SK-N-MC (cell line): ENCODE results near the gene RAB11B.
"Not testable (repeated sequence)": the region's sequence is repeated elsewhere in the genome, so short reads cannot be mapped to it uniquely, and the experiment has no call there.

Source experiments
- DNase-seq: peaks from one replicate; pipeline ENCODE4 v3.0.0-alpha.2; 2011; ENCODE audit warnings: low read depth, low spot score
- H3K27ac ChIP-seq: fragments of 200-600 bp; sonication (generic); 2 replicates; pipeline ENCODE4 v1.5.1; 2016; ENCODE audit warnings: mixed run types
- H3K36me3 ChIP-seq: fragments of 200-600 bp; sonication (generic); 2 replicates; pipeline ENCODE4 v1.6.1; 2017; ENCODE audit warnings: antibody characterized with exemption, low read length, mixed read lengths; ENCODE audit not compliant: insufficient read depth
- H3K4me3 ChIP-seq: fragments of 200-600 bp; sonication (generic); 2 replicates; pipeline ENCODE4 v1.5.1; 2016
- H3K9ac ChIP-seq: fragments of 200-600 bp; sonication (generic); 2 replicates; pipeline ENCODE4 v1.8.0; 2017; ENCODE audit warnings: mixed run types, mixed read lengths; ENCODE audit not compliant: insufficient read length
- H3K9me3 ChIP-seq: fragments of 200-600 bp; sonication (generic); 2 replicates; pipeline ENCODE4 v1.6.1; 2017; ENCODE audit warnings: low read depth, mild to moderate bottlenecking, antibody characterized with exemption, low read length, moderate library complexity, mixed read lengths
- EZH2 ChIP-seq: fragments of 200-600 bp; sonication (generic); IDR thresholded peaks from one replicate; pipeline ENCODE4 v1.6.1; 2017; ENCODE audit warnings: antibody characterized with exemption
- FOXP2 ChIP-seq: optimal IDR thresholded peaks from 2 replicates; pipeline ENCODE3; 2011; ENCODE audit warnings: mild to moderate bottlenecking, moderate library complexity; ENCODE audit not compliant: insufficient read depth; ENCODE audit errors: extremely low read length, control extremely low read depth
- POLR2AphosphoS5 ChIP-seq: IDR thresholded peaks from 2 replicates; pipeline ENCODE4 v1.6.1; 2012; ENCODE audit warnings: mild to moderate bottlenecking, low read depth, low read length, borderline replicate concordance

The RAB11B gene

DNA sequence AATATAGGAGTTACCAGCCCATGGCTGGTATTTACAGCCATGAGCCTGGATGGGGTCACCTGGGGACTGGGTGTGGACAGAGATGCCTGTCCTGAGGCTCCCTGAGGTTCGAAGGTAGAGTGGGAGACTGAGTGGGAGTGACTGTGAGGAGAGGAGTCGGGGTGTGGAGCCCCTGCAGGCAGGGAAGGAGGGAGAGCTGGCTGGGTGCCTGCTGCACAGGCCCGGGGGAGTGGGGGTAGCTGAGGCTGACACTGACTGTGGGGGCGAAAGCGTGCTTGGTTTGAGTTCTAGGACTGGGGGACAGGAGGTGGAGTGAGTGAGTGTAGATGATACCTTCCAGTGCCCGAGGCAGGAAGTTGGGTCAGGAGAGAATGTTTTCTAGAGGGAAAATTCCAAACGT, 7.1 kb downstream of the RAB11B start:
- Histone ChIP-seq H3K4me3 (no peak overlapping the region), H3K9ac (peak overlapping the region; percentile 24), H3K9me3 (no peaks in the 10 kb centered on the region), H3K27ac (peak overlapping the region; percentile 44; the same call in 1 of the 2 replicates), H3K36me3 (no peaks in the 10 kb centered on the region; the same call in 1 of the 2 replicates)
- DNase-seq, result no peak
- TF ChIP-seq POLR2AphosphoS5 (no peak), EZH2 (no peak), FOXP2 (no peak)

DNA sequence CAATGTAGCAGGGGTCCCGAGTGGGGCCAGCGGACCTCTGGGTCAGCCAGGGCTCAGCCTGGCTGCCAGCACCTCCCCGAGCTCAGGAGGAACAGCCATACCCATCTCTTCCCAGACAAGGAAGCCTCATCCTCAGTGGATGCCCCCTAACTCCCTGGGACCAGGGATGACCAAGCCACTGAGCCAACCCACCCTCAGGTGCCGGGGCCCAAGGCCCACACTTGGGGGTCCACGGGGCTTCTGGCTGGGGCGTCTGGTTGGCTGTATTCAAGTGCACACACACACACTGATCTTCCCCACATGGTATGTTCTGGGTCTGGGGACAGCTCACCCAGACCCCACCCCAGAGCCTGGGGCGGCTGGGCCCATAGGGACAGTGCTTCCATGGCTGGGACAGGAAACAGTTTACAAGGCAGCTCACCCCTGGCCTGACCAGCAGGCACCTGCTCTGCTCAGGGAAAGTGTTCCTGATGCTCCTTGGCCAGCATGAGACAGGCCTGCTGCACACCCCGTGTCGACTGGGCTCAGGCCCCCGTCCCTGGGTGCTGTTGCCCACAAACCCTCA, 7.7 kb downstream of the RAB11B start:
- Histone ChIP-seq H3K27ac (peak overlapping the region; percentile 44; the same call in 1 of the 2 replicates), H3K36me3 (no peaks in the 10 kb centered on the region; the same call in 1 of the 2 replicates), H3K4me3 (no peak overlapping the region), H3K9ac (no peak overlapping the region), H3K9me3 (no peaks in the 10 kb centered on the region)
- no peak for TF ChIP-seq FOXP2
- TF ChIP-seq EZH2, result no peak
- TF ChIP-seq POLR2AphosphoS5, result no peak
- no peak for DNase-seq

DNA sequence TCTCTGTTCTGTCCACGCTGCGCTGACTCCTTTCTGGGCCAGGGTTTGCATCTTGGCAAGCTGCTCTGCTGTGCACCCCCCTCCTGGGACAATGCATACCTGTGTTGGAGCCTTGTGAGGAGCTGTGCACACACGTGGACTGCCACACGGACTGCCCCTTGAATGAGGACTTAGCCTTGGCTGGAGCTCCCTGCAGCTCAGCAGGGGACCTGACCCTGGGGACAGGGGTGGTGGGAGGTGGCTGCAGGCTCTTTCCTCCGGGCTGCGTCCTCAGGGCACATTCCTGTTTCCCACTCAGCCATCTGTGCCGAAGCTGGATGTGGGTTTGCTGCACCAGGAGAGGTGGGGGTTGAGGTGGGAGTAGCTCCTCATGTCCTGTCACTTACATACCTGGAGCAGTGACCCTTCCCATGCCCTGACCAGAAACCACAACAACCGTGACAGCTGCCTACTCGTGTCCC, 8.2 kb downstream of the RAB11B start:
- H3K9me3 ChIP-seq, result no peaks in the 10 kb centered on the region
- H3K36me3 ChIP-seq, result no peaks in the 10 kb centered on the region; the same call in 1 of the 2 replicates
- DNase-seq, result no peak
- H3K9ac ChIP-seq, result no peak overlapping the region
- H3K4me3 ChIP-seq, result no peak overlapping the region
- H3K27ac ChIP-seq, result no peak overlapping the region
- TF ChIP-seq EZH2, result no peak
- no peak for TF ChIP-seq FOXP2
- no peak for TF ChIP-seq POLR2AphosphoS5

DNA sequence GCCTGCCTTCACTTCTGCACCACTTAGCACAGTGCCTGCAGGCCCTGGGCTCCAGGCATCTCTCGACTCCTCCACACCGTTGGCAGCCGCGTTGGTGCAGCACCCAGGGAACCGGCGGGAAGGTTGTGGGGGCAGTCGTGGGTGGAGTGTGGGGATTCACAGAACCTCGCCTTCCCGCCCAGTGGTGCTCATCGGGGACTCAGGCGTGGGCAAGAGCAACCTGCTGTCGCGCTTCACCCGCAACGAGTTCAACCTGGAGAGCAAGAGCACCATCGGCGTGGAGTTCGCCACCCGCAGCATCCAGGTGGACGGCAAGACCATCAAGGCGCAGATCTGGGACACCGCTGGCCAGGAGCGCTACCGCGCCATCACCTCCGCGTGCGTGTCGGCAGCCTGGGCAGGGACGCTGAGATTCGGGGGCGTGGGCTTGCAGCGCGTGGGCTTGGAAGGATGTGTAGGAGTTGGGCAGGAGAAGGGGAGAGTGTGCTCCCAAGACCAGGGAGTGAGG, 9.6 kb downstream of the RAB11B start:
- no peaks in the 10 kb centered on the region for H3K9me3 ChIP-seq
- H3K27ac ChIP-seq, result no peak overlapping the region
- no peak for TF ChIP-seq EZH2
- no peak for TF ChIP-seq POLR2AphosphoS5
- no peak for TF ChIP-seq FOXP2

DNA sequence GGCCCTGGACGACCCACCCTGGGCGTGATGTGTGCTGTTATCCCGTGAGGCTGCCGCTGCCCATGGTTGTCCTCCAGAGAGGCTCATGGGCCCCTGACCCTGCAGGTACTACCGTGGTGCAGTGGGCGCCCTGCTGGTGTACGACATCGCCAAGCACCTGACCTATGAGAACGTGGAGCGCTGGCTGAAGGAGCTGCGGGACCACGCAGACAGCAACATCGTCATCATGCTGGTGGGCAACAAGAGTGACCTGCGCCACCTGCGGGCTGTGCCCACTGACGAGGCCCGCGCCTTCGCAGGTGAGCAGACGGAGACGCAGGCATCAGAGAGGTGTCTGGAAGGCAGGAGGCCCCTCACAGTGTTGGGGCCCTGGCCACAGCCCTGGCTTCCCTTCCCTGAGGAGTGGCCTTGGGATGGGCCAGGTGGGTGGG, 11.8 kb downstream of the RAB11B start:
- peaks cover 3% of the 10 kb centered on the region; the same call in 1 of the 2 replicates for H3K36me3 ChIP-seq
- no peak for DNase-seq
- H3K4me3 ChIP-seq, result no peak overlapping the region
- no peak overlapping the region for H3K27ac ChIP-seq
- no peak for TF ChIP-seq POLR2AphosphoS5
- TF ChIP-seq FOXP2, result no peak
- no peak for TF ChIP-seq EZH2
- H3K9ac ChIP-seq, result no peak overlapping the region
- no peaks in the 10 kb centered on the region for H3K9me3 ChIP-seq

More for the DNA sequence above, 9.6 kb downstream of the RAB11B start:
- no peak overlapping the region for H3K4me3 ChIP-seq
- no peak overlapping the region for H3K9ac ChIP-seq
- no peaks in the 10 kb centered on the region; the same call in 1 of the 2 replicates for H3K36me3 ChIP-seq
- no peak for DNase-seq

DNA sequence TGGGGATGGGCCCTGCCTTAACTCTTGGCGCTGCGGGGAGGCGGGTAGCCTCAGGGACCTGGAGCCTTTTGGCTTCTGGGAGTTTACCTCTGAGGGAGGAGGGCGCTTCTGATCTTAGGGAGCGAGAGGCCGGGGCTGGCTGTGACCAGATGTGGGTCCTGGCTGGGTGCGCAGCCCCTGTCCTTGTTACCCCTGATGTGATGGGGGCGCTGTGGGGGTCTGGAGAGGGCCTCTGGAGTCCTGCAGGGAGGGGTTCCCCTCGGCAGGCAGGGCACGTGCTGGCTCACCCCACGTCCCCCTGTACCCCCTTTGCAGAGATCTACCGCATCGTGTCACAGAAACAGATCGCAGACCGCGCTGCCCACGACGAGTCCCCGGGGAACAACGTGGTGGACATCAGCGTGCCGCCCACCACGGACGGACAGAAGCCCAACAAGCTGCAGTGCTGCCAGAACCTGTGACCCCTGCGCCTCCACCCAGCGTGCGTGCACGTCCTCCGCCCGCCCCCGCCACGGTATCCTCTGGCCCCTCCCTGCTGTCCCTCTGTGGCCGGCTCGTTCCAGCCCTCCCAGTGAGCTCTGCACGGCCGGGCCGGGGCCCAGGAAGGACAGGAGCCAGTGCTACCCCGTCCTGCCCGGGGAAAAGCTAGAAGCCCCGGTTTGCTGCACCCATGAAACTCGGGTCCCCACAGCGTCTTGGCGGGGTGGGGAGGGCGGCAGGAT, 13.1 kb downstream of the RAB11B start:
- peaks cover 3% of the 10 kb centered on the region; the same call in 1 of the 2 replicates for H3K36me3 ChIP-seq
- no peak overlapping the region for H3K27ac ChIP-seq
- no peak overlapping the region for H3K4me3 ChIP-seq
- TF ChIP-seq FOXP2, result no peak
- no peak for TF ChIP-seq EZH2
- no peak for TF ChIP-seq POLR2AphosphoS5
- DNase-seq, result no peak
- no peaks in the 10 kb centered on the region for H3K9me3 ChIP-seq
- H3K9ac ChIP-seq, result no peak overlapping the region

DNA sequence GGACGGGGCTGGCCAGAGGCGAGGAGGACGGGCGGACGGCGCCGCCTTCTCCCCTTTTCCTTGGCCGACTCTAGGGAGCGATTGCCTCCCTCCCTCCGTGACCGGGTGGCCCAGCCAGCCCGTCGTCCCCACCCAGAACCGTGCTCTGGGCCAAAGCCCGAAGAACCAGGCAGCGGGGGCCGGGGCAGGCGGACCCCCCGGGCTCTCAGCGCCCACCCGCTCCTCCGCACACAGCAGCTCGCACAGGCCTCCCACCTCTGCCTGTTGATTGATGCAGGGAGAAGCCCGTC, 13.6 kb downstream of the RAB11B start:
- Histone ChIP-seq H3K36me3 (peaks cover 3% of the 10 kb centered on the region; the same call in 1 of the 2 replicates), H3K4me3 (no peak overlapping the region), H3K27ac (no peak overlapping the region), H3K9ac (no peak overlapping the region), H3K9me3 (no peaks in the 10 kb centered on the region)
- DNase-seq, result no peak
- TF ChIP-seq FOXP2 (no peak), POLR2AphosphoS5 (no peak), EZH2 (no peak)

DNA sequence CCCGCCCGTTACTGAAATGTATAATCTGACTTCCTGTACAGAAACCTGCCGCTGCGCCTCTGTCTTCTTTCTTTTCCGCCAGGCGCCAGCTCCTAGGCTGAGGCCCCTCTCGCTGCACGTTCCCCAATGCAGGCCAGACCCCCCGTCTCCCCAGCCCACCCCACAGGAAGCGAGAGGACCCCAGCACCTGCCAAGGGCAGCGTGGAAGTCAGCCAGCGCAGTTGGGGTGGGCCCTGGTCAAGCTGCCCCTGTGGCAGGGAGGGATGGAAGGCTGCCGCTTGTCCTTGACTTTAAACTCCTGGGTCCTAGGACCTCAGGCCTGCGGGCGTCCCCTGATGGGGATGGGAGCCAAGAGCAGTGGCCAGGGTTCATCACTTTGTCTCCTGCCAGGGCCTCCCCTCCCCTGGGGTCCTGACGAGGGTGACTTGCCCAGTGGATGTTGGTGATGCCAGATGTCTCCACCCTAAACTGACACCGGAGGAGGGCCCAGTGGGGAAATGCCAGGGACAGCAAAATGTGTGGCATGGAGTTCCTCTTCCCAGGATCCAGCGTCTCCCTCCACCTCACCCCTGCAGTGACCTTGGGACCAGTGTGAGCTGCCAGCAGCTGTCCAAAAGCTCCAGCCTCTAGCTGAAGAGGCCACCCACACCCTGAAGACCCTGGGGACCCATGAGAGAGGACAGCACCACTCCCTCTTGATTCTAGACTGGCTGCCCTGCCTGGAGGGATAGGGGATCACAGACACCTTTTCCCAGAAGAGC, 14.4 kb downstream of the RAB11B start:
- Histone ChIP-seq H3K9me3 (no peaks in the 10 kb centered on the region), H3K36me3 (peaks cover 3% of the 10 kb centered on the region; the same call in 1 of the 2 replicates), H3K4me3 (no peak overlapping the region), H3K27ac (no peak overlapping the region), H3K9ac (no peak overlapping the region)
- no peak for DNase-seq
- no peak for TF ChIP-seq EZH2
- no peak for TF ChIP-seq FOXP2
- no peak for TF ChIP-seq POLR2AphosphoS5

DNA sequence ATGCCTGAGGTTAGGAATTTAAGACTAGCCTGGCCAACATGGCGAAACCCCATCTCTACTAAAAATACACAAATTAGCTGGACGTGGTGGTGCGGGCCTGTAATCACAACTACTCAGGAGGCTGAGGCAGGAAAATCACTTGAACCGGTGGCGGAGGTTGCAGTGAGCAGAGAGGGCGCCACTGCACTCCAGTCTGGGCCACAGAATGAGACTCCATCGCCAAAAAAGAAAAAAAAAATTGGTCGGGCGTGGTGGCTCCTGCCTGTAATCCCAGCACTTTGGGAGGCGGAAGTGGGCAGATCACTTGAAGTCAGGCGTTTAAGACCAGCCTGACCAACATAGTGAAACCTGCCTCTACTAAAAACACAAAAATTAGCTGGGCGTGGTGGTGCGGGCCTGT, 20.6 kb downstream of the RAB11B start:
- H3K4me3 ChIP-seq, H3K36me3 ChIP-seq, H3K9ac ChIP-seq, DNase-seq, H3K27ac ChIP-seq, H3K9me3 ChIP-seq: not testable (repeated sequence)
